NCI-H2171 treated with DMSO at 0.1 percent for 48 hours (cell line): ENCODE measurements around the gene LRMDA.

Experiments
- DNase-seq: peaks from one replicate; lab custom pipeline; 2025; lab: John Stamatoyannopoulos, UW

Gene LRMDA

DNA sequence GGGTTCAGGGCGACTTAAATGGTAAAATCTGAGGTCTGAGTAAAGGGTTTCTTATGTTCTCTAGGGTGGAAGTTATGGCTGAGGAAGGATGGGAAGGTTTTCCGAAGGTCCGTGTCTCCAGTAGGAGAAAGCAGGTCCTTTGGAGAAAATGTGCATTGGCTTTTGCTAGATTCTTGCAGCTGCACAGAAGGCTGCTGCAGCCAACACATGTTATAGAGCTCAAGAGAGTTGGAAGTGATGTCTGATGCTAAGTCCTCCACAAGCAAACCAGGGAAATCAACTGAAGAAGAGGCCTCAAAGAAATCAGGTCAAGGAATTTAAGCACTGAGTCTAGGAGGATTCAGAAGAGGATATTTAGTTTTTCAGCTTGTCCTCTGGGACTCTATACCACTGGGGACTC is 404.6 kb downstream of the LRMDA start:
- DNase-seq: no peak

DNA sequence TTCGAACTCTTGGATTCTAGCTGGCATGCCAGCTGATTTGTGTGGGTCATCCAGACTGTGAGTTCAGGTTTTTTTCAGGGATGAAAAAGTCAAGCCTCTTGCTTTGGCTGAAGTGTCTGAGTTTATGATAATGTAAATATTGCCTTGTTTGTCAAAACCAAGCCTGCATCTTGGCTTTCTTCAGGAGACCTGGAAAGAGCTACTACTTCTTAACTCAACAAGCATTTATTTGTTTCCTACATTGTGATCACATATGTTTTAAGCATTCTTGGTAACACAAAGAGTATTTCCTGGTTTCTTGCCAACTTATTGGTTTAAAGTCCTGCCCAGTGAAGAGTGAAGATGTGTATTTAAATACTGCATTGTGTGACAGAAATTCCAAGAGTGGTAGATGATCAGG is 407.1 kb downstream of the LRMDA start:
- DNase-seq: no peak

DNA sequence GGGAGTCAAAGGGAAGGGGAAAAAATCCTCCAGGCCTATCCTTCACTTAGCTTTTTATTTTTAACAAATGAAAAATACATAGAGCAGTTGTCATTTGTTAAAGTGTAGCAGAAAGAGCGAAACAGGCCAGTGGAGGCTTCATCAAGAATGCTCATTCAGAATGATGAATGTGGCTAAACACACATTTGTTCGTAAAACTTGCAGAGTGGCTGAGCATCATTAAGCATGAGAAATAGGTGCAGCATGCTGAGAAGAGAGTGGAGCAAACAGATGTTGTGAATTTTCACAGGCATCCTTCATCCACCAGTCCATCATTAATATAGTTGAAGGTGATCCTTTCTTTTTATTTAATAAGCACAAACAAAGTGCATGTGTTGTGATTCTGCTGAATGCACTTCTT is 407.6 kb downstream of the LRMDA start:
- no peak for DNase-seq

DNA sequence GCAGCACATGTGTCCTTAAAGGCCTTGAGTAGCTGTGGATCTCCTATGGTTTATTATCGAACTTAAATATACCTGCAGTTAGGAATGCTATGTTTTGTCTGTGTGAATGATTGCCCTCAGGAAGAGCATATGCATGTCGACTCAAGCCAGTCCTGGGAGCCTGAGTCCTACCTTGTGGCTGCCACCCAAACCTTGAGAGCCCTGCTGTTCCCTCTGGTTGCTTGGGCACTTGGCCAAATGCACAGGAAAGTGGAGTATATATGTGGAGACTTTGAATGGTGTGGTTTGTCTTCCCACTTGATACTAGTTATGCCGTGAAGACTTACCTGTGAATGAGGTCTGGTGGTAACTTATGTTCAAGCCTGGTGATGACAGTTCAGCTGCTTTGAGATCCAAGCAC is 409.8 kb downstream of the LRMDA start:
- peak; percentile 23 for DNase-seq

DNA sequence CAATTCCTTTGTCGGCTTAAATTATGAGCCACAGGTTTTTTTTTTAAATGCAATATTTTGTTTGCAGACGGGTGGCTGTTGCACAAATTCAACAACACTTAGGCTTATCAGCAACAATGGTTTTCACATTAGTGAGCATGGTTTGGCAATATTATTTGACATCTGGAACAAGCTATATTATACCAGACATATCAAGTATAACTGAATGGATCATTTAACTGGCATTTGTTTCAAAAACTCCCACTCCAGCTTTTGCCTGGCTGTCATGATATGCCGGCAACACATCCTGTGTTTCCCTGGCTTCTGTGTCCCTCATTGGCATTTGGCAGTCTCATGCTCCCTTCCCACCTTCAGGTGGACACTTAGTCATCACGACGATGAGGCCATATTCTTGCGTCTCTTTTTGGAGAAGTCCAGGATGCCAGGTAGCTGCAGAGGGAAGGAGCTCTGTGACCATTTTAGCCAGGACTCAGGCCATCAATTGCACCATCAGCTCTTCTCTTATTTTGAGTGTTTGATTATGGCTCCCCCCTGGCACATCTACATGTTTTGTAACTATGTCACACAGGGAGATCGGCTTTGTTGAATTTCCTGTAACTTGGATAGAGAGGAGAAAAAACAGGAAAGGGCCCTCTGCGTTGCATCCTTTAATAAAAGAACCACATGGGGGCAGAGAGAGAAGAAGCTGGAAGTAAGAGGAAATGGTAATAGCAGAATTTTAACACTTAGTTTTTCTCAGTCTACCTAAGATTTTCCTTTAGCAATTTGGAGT is 413.9 kb downstream of the LRMDA start:
- peak; percentile 39 for DNase-seq

DNA sequence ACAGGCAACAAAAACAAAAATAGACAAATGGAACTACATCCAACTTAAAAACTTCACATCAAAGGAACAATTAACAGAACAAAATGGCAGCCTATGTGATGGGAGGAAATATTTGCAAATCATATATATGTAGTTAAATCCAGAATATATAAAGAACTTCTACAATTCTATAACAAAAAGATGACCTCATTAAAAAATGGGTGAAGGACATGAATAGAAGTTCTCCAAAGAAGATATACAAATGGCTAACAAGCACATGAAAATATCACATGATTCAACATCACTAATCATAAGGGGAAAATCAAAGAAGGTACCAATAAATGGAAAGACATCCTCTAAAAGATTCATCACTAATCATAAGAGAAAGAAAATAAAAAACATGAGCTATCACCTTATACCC is 416.1 kb downstream of the LRMDA start:
- no peak for DNase-seq

DNA sequence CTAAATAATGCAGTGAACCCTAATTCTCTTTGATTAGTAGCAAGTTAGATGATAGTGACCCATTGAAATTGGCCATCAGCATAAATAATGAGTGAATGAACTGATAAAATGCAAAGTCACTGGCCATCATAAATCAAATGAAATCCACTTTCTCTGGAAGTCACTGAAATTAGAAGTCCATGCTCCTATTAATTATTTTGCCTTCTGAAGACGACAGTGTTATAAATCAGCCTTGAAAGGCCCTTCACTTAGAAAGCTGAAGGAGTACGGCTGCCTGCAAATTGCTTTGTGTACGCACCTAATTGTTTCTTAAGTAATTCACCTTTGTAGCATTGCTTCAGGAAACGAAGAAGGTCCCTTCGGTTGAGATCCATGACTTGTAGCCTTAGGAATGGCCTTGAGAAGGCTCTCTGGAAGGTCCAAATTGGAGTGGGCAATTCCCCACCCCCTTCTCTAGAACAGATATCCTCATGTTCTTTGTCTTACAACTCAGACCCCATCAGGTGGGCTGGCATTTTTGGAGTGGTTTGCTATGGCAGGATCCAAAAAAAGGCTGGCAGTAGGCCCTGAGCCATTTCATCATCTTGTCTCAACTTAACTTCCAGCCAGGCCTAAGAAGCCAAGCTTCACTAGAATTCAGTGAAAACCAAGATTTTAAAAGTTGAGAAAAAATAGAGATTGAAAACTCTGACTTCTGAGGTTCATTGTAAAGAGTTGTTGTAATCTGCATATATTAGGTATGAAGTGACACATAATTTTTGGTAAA is 420.3 kb downstream of the LRMDA start:
- DNase-seq: no peak

DNA sequence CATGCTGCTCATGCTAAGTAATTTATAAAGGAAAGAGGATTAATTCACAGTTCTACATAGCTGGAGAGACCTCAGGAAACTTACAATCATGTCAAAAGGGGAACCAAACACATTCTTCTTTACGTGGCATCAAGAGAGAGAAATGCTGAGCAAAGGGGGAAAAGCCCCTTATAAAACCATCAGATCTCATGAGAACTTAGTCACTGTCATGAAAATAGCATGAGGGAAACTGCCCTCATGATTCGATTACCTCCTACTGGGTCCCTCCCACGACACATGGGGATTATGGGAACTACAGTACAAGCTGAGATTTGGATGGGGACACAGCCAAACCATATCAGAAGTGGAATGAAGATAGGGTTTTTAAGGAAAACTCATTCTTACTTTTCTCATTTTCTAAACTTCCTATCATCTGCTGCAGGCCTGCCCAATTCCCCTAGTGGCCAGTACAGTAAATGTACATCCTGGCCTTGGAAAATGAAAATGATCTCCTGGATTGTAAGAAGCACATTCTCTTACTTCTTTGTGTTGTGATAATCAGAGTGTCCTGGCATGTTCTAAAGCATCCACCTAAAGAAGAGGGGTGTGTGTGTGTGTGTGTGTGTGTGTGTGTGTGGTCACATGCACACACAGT is 421.5 kb downstream of the LRMDA start:
- no peak for DNase-seq

DNA sequence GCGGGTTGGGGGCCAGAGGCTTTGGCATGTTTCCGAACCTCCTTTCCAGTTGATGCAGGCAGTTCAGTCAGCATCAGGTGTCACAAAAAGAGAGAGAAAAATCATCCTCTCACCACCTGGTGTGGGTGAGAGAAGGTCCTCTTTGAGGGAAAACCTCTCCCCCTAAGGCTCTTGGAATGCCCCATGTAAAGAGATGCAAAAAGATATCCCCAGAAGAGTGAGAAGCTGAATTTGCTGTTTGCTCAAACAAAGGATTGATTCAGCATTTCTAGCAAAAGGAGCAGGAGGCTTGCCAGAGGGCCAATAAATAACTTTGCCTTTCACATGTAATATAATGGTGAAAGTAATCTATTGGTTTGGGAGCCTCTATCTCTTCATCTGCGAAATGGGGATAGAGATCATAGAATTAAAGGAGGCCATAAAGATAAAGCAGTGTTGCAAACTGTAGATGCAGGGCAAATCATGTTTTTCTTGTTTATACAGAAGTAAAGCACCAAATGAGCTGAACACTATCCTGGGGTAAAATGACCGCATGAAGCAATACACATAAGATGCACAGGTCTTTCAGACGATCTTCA is 425.9 kb downstream of the LRMDA start:
- DNase-seq: no peak

DNA sequence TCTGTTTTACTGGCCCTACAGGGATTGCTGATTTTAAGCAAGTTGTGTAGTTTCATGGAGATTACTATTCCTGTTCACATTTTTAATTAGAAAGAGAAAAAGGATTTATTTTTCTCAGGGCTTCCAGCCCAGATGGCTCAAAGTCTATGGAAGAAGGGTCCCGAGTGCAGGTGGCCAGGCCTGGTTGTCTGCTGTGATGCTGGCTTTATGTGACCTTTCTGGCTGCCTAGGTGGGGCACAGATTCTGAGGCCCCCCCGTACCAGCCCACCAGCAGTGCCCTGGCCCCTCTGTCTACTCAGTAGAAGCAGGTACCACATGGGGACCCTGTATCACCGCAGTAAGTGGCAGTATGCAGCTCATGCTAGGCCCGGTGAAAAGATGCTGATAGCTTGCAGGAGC is 426.5 kb downstream of the LRMDA start:
- no peak for DNase-seq

DNA sequence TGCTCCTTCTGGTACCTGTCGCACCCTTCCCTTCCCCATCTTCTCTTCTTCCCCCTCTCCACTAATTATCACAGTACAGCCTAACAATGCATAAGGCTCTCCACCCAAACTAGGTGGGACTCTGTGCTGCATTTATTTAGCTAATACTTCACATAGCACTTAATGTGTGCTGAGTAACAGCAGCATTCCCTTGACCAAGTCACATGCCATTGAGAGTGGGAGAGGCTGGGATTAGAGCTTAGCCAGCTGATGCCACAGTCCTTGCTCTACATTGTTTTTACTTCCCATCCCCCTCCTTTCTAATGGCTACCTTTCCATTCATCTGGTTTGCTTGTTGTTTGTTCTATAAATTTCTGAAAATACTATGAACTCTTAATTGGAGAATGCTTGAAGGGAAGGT is 426.9 kb downstream of the LRMDA start:
- DNase-seq: no peak

DNA sequence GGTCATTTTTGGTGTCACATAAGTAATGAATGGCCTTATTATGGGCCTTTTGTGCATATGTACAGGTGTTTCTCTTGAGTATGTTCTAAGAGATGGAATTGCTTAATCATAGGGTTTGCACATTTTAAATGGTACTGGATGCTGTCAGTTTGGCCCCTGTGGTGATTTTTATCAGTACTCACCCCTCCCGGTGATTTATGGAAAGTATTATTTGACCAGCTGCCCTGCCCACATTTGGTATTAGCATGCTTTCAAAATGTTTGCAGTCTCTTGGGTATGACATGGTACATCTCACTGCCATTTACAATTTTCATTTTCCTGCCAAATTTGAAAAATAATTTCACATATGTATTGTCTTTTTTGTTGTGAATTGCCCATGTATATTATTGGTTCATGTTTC is 427.7 kb downstream of the LRMDA start:
- no peak for DNase-seq

DNA sequence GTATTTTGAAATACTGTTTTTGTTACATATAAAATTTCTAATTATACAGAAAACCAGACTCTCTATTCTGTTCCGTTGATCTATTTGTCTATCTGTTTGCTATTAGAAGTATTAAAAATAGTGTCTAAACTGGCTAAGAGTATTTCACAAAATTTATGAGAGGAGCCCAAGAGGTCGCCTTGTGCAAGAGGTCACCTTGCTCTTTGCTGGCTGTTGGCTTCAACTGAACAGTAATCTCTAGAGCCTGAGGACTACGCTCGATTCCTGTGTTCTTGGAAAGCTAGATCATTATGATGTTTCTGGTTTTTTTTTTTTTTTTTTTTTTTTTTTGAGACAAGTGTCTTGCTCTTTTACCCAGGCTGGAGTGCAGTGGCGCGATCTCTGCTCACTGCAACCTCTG is 428.6 kb downstream of the LRMDA start:
- DNase-seq: no peak

DNA sequence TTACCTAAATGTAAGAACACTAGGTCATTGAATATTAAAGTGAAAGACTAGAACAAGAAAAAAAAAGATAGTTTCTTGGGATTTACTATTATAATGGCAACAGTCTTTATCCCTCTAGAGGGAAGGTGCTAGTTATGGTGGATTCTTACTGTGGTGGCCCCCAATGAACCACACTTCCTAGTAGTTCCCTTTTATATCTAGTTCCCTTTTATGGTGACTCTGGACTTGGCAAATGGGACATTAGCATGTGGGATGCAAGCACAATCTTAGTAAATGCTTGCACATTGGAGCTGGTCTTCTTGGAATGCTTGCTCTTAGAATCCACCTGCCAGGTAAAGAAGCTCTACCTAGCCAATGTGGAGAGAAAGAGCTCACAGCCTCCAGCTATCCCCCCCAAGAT is 430.2 kb downstream of the LRMDA start:
- no peak for DNase-seq

DNA sequence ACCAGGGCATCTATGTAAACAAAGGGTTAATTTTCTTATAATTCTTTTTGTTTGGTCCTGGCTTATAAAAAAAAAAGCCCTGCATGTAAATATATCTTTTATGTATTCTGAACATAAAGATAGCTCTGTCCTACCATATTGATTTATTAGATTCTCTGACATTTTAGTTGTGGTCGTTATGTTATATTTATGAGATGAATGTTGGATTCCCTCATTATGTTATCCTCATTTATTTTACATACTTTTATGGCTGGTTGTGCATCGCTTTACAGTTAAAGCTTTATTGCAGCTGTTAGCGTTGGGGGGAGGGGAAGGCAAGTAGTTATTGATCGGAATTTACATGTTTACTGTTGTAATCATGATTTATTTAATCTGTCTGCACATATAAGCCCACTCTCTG is 431.5 kb downstream of the LRMDA start:
- no peak for DNase-seq

DNA sequence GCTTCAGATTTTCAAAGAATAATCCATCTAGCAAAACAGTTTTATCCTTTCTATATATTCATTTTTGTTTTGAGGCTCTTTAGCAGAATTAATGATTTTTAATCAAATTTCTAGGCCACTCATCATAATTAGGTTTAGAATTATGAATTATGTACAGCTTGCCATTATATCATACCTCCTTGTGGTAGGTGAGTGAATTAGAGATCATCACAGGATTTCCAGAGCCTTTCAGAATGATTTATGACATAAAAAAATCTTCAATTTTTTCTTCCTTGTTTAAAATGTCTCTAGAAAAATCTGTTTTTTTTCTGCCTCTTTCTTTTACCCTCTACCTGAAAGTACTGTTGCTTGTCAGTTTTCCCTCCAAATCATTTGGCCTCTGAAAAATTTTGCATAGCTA is 433.3 kb downstream of the LRMDA start:
- no peak for DNase-seq

DNA sequence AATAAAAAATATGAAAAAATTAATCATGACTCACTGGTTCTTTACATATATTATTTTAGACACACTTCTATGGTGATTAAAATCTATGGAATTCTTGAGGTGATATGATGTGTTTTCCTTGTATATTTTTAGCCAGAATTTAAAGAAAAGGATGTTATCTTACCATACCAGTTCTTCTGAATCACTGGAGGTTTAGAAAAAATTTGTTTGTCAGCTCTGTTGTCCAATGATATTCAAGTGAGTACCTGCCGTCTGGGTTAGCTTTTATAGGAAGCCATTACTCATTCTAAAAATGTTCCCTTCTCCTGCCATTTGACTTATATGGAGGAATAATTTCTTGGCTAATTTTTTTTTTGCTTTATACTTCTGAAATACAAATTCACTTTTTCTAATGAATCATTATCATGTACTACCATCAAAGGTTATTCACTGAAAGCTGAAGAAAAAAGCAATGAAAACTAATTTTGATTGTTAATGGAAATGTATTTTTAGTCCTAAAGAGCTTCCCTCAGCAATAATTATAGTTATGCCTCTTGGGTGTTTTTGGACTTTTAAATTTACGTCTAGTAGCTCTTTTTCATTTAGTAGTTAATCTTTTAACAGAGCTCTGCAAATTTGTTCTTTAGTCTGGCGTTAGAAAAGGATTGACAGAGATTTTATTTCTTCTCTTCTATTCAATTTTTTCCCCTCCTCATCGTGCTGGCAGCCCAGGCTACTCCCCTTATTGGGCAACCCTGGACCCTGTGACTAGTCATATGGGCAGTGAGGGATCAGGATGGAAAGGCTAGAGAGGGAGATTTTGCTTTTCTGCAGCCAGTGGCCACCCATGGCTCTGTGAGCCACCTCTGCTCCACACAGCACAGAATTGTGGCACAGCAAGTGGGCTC is 434.2 kb downstream of the LRMDA start:
- DNase-seq: no peak

DNA sequence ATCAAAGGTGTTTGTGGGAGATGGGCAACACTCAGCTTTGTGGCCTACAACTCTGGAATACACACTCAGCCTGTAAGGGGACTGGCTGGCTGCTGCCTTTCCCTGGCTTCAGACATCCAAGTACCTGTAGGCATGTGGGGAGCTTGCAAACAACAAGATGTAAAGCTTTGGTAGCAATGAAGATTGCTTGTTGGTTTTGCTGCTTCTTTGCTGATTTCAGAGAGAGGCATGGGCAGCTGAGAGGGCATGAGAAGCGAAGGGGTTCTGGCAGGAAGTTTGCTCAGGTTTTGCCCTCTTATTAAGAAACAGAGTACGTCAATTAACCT is 434.8 kb downstream of the LRMDA start:
- DNase-seq: no peak

DNA sequence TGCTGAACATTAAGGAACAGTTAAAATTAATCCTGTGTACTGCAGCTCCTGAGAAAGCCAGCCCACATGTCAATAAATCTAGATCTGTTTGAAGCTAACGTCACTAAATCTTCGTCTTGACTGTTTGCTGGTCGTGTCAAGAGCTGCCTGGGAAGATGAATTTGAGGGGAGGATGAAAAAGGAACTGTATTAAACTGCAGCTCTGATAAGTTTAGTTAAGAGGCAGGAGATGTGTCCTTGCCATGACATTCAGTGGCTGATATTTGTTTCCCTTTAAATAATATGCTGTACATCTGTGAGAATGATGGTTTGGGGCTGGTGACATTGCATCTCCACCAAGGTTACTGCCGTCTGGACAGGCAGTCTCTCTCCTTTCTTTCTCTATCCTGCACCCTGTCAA is 435.3 kb downstream of the LRMDA start:
- no peak for DNase-seq

DNA sequence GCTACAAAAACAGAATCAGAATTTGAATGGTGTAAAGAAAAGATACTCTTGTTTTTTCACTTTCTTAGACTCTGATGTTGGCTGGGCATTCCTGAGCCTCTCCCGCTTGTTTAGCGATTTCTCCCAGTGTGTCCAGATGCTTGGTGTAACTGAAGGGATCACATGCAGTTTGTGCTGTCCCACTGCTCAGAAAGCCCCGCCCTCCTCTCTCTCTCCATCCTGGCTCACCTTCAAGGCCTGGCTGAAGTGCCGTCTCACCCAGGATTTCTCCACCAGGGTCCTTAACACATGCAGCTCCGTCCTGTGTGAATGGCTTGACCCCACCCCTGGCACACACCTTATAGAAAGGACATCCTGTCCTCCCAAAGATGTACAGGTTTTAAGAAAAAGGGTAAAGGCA is 437.1 kb downstream of the LRMDA start:
- peak; percentile 6 for DNase-seq

DNA sequence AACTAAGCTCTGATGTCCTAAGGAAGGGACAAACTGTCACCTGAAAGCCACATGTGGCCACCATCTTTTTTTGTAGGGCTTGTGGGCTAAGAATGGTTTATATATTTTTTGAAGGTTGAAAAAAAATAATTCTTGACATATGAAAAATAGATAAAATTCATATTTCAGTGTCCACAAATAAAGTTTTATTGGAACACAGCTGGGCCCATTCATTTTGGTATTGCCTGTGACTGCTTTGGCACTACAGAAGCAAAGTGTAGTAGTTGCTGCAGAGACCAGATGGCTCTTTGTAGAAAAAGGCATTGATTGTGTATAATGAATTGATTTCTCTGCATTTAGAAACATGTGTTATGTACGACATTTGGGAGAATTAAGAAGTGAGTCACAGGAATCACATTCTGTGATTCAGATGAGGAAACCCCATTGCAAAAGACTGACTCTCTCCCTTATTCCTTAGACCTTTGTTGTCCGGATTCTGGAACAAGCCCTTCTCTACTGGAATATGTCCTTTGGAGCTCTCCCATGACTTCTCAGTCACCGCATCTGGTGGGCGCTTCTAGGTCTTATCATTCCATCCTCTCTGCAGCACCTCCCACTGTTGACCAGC is 438.7 kb downstream of the LRMDA start:
- DNase-seq: no peak

DNA sequence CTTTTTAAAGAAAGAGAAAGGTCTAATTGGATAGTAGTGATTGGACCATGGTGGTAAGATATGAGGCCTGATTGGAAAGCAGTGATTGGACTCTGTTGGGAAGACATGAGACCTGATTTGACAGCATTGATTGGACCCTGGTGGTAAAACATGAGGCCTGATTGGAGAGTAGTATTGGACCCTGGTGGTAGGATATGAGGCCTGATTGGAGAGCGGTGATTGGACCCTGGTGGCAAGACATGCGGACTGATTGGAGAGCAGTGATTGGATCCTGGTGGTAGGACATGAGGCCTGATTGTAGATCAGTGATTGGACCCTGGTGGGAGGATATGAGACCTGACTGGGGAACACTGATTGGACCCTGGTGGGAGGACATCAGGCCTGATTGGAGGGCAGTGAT is 444.3 kb downstream of the LRMDA start:
- no peak for DNase-seq
